IPS DF 4.7 (cell line): ENCODE data around the gene HPF1.
"Not testable (repeated sequence)": the region's sequence is repeated elsewhere in the genome, so short reads cannot be mapped to it uniquely, and the experiment has no call there.

Experiments used
- DNase-seq: peaks from one replicate; pipeline ENCODE4 v3.0.0-alpha.2; 2013; ENCODE audit warnings: low spot score; ENCODE audit errors: extremely low read depth

HPF1 gene

GRCh38 chr4:169757575-169758184 lies at the start of gene HPF1:
HPF1 (minus strand) TSS chr4:169757944; CDS start chr4:169757877, 67 bp downstream.
- peak; percentile 60 for DNase-seq

- DNase-seq = not testable (repeated sequence)
Measured at GRCh38 chr4:169806770-169807169, 49.0 kb upstream of the HPF1 start.

- no peak for DNase-seq
Measured at GRCh38 chr4:169803413-169803812, 45.7 kb upstream of the HPF1 start.

- no peak for DNase-seq
Measured at GRCh38 chr4:169802873-169803272, 45.1 kb upstream of the HPF1 start.

GRCh38 chr4:169800541-169800940 lies 42.8 kb upstream of the HPF1 start:
- no peak for DNase-seq

DNA sequence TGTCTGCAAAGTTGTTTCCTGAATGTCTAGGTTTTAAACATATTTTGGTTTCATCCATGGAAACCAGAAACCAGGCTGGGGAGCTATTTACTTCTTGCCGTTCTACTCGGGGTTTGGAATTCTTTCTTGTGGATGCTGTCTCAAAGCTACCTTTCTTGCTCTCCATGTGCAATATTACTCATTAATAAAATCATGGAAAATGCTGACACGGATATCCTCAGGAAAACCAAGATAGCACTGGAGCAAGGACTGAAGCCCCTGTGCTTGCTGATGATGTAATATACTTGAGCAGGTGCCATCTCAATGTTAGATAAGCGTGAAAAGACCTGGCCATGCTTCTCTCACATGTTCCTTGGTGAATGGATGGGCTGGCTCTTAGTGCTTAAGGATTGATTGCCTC lies 41.5 kb upstream of the HPF1 start:
- no peak for DNase-seq

DNA sequence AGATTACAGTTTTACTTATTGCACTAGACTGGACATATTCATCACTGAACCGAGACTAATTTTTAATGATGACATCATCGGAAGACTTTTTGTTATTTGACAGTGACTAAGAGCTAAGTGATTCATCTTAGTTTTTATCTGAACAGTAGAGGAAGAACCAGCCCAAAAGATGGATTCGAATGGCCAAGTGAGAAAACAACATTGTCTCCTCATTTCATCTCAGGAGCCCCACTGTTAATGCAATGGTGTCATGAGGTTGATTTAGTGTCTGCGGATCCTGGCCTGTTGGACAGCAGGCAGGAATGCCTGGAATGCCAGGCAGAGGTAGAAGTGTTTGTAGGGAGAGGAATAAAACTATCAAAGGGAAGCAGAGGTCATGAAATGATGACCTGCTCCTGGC lies 37.8 kb upstream of the HPF1 start:
- no peak for DNase-seq

GRCh38 chr4:169791527-169792156 lies 33.9 kb upstream of the HPF1 start:
- no peak for DNase-seq

DNA sequence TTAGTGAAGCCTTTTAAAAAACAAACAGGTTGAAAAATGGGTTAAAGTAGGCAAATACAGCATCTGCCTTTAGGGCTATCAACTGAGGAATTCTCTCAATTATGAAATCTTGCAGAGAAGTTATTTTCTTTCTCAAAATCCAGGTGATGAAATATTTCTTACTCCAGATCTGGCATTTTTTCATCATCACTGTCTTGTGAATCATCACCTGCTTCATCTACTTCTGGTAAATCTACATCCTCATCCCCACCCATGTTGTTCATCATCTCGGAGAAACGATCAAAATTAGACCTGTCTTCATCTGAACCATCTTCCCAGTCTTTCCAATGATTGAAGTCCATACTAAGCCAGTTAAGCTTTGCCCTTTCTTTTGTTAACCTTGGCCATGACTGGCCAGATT lies 33.3 kb upstream of the HPF1 start:
- DNase-seq = no peak

DNA sequence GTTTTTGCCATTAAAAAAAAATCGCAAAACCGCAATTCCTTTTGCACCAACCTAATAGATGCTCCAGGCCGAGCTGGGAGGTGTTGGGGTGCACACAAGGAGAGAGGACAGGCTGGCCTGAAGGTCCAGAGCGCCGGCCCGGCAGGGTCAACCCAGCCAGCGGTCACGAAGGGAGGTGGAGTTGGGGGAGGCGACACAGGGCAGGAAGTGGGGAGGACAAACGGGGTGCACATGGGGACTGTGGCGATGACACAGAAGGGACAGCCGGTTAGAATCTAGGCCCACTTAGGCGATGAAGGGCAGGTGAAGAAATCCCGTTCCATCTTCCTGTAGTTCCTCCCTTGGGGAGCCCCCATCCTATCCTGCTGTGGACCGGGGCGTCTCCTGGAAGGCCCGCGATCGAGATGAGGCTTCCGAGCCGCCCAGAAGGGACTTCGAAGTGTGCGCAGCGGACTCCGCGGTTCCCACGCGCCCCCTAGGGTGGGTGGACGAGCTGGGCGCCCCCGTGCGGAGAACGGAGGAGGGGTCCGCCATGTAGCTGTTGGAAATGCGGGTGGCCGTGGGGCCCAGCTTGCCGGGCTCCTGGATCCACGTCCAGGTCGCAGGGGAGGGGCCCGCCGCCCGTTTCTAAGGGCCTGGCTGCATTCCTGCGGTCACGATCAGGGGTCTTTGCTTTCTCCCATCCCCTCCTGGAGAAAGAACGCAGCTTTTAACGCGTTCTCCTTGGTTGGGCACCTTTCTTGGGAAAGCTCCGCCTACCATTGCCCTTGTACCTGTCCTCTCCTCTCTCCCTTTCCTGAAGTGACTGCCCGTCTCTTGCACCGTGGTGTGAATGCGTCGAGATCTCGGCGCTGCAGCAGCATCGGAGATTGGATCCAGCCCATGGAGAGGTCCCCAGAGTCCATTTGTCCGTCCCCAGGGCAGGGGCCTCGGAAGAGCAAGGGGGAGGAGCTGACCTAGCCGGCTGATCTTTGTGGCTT lies 17.0 kb upstream of the HPF1 start:
- DNase-seq = no peak

DNA sequence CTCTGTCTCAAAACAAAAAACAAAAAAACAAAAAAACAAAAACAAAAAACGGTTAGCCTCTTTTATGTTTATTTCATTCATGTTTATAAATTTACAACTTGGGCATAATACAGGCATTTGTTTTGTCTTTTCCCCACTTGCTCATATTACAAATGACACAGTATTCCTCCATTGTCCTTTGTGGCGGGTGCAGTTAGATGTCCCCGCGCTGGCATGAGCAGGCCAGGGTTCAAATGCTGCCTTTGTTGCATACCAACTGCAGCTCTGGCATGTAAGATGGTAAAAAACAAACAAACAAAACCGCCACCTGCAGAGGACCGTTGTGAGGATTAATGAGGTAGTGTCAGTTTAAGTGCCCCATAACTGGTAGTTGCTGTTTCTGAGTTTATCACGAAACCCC lies 16.1 kb upstream of the HPF1 start:
- DNase-seq = no peak

- DNase-seq = not testable (repeated sequence)
Measured at GRCh38 chr4:169771556-169772080, 13.9 kb upstream of the HPF1 start.

- DNase-seq = no peak
Measured at GRCh38 chr4:169770416-169770815, 12.7 kb upstream of the HPF1 start.

GRCh38 chr4:169768385-169768784 lies 10.6 kb upstream of the HPF1 start:
- no peak for DNase-seq

DNA sequence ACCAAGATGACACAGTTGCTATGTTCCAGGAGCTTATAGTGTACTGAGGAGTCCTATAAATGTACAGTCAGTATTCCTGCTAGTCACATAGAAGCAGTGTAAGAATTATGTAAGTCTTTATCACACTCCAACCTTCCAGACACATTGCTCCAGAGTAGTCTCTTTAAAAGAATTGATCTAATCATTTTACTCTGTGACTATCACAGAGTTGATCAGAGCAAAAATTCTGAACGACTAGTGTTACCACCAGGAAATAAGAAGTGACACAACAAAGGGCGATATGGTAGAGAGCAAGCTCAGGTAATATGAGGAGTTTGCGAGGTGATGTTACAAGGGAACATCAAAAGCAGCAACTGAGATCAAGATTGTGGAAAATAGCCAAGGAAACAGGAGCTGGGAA lies 9.0 kb upstream of the HPF1 start:
- no peak for DNase-seq

DNA sequence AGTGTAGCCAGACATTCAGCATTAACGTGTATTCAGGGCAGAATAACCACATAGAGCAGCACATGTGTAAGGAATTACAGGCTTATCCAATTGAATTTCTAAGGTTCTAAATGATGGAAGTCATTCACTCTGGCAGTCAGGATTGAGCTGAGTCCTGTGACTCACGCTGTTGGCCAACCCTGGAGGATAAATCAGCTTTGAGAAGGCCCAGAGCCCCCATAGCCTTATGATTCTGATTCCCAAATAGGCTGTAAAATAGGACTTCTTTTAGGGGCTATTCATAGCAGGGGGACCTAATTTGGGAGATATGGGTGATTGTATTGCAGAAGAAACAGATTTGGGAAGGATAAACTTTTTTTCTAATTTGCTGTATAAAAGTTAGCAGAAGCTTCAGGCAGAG lies 8.1 kb upstream of the HPF1 start:
- no peak for DNase-seq

- no peak for DNase-seq
Measured at GRCh38 chr4:169761846-169762245, 4.1 kb upstream of the HPF1 start.

- DNase-seq = no peak
Measured at GRCh38 chr4:169758401-169758962, 738 bp upstream of the HPF1 start.

DNA sequence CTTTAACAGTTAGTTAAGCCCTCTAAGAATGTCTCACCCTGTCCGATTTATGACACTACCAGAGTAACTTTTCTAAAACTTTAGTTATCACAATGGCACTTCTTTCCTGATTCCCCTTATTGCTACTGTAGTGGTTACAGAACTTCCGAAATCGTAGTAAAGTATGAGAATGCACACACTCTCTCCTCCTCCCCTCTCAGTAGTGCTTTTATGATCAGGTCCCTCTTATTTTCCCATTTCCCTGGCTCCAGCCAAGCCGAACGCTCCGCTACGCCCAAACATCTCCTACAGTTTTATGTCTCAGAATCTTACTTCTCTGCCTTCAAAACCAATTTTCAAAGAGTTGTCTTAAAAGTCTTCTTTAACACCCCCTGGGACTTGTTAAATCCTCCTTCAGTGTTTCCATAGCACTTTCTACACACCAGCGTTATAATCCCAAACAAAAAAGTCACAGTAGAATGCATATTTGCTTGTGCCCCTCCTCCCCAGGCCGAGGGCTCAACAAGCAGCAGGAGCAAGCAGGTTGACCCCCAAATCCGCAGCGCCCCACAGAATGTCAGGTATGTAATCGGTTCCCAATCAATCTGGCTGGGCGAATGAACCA lies 671 bp downstream of the HPF1 start:
- no peak for DNase-seq

GRCh38 chr4:169745291-169745690 lies 12.5 kb downstream of the HPF1 start:
- no peak for DNase-seq

GRCh38 chr4:169744601-169745000 lies 13.1 kb downstream of the HPF1 start:
- no peak for DNase-seq
